B cell (primary cell): ENCODE data around the gene ADRB2. TPM values are rescaled to one million over a fixed set of nuclear protein-coding genes. Genes with fewer than 3 reads are reported as not detected.

Source experiments
- ATAC-seq: fragments of 200-7000 bp; cut with Tn5 transposase; one replicate; pipeline ENCODE4 v1.10.0; 2021; ENCODE audit warnings: low read depth, mild to moderate bottlenecking, moderate number of reproducible peaks, moderate library complexity
- CTCF ChIA-PET: fragments of 350-600 bp; sonication (Branson Sonifier 250); formaldehyde crosslinking; loops from one replicate; lab custom pipeline; 2021; ENCODE audit warnings: antibody characterized with exemption, inconsistent platforms; lab: Charles Lee
- POLR2A ChIA-PET: fragments of 350-600 bp; sonication (Branson Sonifier 250); formaldehyde crosslinking; loops from one replicate; lab custom pipeline; 2021; ENCODE audit warnings: antibody characterized with exemption; lab: Charles Lee
- DNase-seq: peaks from one replicate; pipeline ENCODE4 v3.0.0; 2013
- H2AFZ ChIP-seq: 2 replicates; pipeline ENCODE4 v1.6.1; 2012; ENCODE audit warnings: mild to moderate bottlenecking, low read depth, low read length; ENCODE audit not compliant: insufficient read depth, poor library complexity, severe bottlenecking
- H3K27ac ChIP-seq, 2 donors: 1 replicate in 1 of 2; 2 replicates in 1 of 2; pipeline ENCODE4 v1.5.1; 2012 to 2013; ENCODE audit warnings: low read length in 2 of 2, mild to moderate bottlenecking in 2 of 2, moderate library complexity in 1 of 2
- H3K27me3 ChIP-seq, 4 experiments: fragments of 200-600 bp in 1 of 4; sonication (generic) in 1 of 4; replicated peaks in 1 of 4; 1 replicate in 2 of 4; 2 replicates in 2 of 4; pipeline versions ENCODE4 v1.6.1 to v1.7.0; 2013 to 2016; ENCODE audit warnings: low read length in 3 of 4, mild to moderate bottlenecking in 2 of 4, mixed read lengths in 1 of 4, moderate library complexity in 1 of 4; ENCODE audit not compliant: insufficient read depth in 4 of 4, control insufficient read depth in 3 of 4; ENCODE audit errors: control extremely low read depth in 1 of 4
- H3K36me3 ChIP-seq, 2 experiments: replicated peaks in 1 of 2; 1 replicate in 1 of 2; 2 replicates in 1 of 2; pipeline versions ENCODE4 v1.6.1 to v1.7.1; 2013; ENCODE audit warnings: low read length in 1 of 2; ENCODE audit not compliant: insufficient read depth in 2 of 2, control insufficient read depth in 1 of 2; ENCODE audit errors: control extremely low read depth in 1 of 2, extremely low read depth in 1 of 2
- H3K4me1 ChIP-seq, 2 donors: fragments of 200-600 bp in 1 of 2; sonication (generic) in 1 of 2; 1 replicate in 1 of 2; 2 replicates in 1 of 2; pipeline versions ENCODE4 v1.5.1 to v1.6.1; 2013 to 2017; ENCODE audit warnings: low read length in 2 of 2; ENCODE audit not compliant: control insufficient read depth in 2 of 2, insufficient read depth in 2 of 2
- H3K4me2 ChIP-seq: replicated peaks from 2 replicates; pipeline ENCODE3; 2012; ENCODE audit warnings: mild to moderate bottlenecking, low read depth, low read length; ENCODE audit not compliant: poor library complexity, severe bottlenecking
- H3K4me3 ChIP-seq, 5 experiments: fragments of 200-600 bp in 1 of 5; sonication (generic) in 1 of 5; 1 replicate in 3 of 5; 2 replicates in 2 of 5; pipeline versions ENCODE4 v1.5.1 to v1.7.0; 2011 to 2016; ENCODE audit warnings: low read length in 4 of 5, mild to moderate bottlenecking in 4 of 5, low read depth in 2 of 5, control low read depth in 1 of 5, moderate library complexity in 1 of 5; ENCODE audit not compliant: insufficient read depth in 1 of 5; ENCODE audit errors: control extremely low read depth in 1 of 5, extremely low read depth in 1 of 5
- H3K79me2 ChIP-seq: fragments of 200-600 bp; sonication (generic); one replicate; pipeline ENCODE4 v1.6.0; 2016; ENCODE audit warnings: low read length; ENCODE audit not compliant: control insufficient read depth, insufficient read depth
- H3K9ac ChIP-seq: fragments of 200-600 bp; sonication (generic); 2 replicates; pipeline ENCODE4 v1.6.1; 2017; ENCODE audit warnings: mild to moderate bottlenecking, low read length, moderate library complexity
- H3K9me3 ChIP-seq, 3 donors: one replicate each; pipeline versions ENCODE4 v1.6.1 to v1.7.1; 2013; ENCODE audit warnings: low read length in 2 of 3; ENCODE audit not compliant: control insufficient read depth in 2 of 3, insufficient read depth in 1 of 3; ENCODE audit errors: control extremely low read depth in 1 of 3
- H4K20me1 ChIP-seq: 2 replicates; pipeline ENCODE4 v1.6.0; 2012; ENCODE audit warnings: mild to moderate bottlenecking, low read length; ENCODE audit not compliant: insufficient read depth, control insufficient read depth, poor library complexity, severe bottlenecking
- H3K27ac Mint-ChIP-seq: one replicate; pipeline ENCODE4 v1.8.0; 2021; ENCODE audit warnings: mixed read lengths
- H3K27me3 Mint-ChIP-seq: one replicate; pipeline ENCODE4 v1.8.0; 2021; ENCODE audit warnings: mixed read lengths
- H3K4me1 Mint-ChIP-seq: one replicate; pipeline ENCODE4 v1.8.0; 2021; ENCODE audit warnings: mixed read lengths
- H3K4me3 Mint-ChIP-seq: one replicate; pipeline ENCODE4 v1.8.0; 2021; ENCODE audit warnings: mixed read lengths
- H3K9me3 Mint-ChIP-seq: one replicate; pipeline ENCODE4 v1.8.0; 2022; ENCODE audit warnings: mixed read lengths; ENCODE audit not compliant: insufficient read depth
- CTCF ChIP-seq: fragments of 200-600 bp; IDR thresholded peaks from one replicate; pipeline ENCODE4 v1.8.0; 2022; ENCODE audit warnings: antibody characterized with exemption, mild to moderate bottlenecking
- EZH2 ChIP-seq: IDR thresholded peaks from 2 replicates; pipeline ENCODE4 v1.6.1; 2012; ENCODE audit warnings: borderline replicate concordance, low read depth, mild to moderate bottlenecking, moderate library complexity, low read length; ENCODE audit not compliant: insufficient read depth, poor library complexity, severe bottlenecking
- whole genome bisulfite sequencing: methylation state at CpG from one replicate; pipeline ENCODE4 v1.1.5; 2013; ENCODE audit warnings: missing lambda C conversion rate; ENCODE audit not compliant: insufficient coverage; 5-methylcytosine and 5-hydroxymethylcytosine counted together
- intact Hi-C: fragments of 100-400 bp; cut with micrococcal nuclease; formaldehyde crosslinking; loops from one replicate; pipeline ENCODE4 v1.10.0; 2022
- polyA plus RNA-seq: library from polyadenylated mRNA; depleted of rRNA; stranded (reverse); fragments of >200 nt; gene quantifications from 2 replicates; pipeline ENCODE4 v1.2.3, GENCODE V29; 2012
- total RNA-seq, 2 donors: library from RNA; stranded (reverse); fragments of 120-200 nt in 1 of 2; gene quantifications; 1 replicate in 1 of 2; 2 replicates in 1 of 2; pipeline versions ENCODE4 v1.2.3 to v1.2.4, GENCODE V29; 2013 to 2022

The ADRB2 gene
- total and polyA plus RNA-seq, 2 donors (not counting 1 experiment from before 2014, with no cell fraction given) = 6.0 to 12.4 TPM

- Histone ChIP-seq H3K27ac (no peak overlapping the region), H2AFZ (no peak overlapping the region), H3K4me2 (no peak overlapping the region), H3K4me1 (peaks cover 35 to 46% of the 10 kb centered on the region in 2 donors), H3K79me2 (peaks cover 98% of the 10 kb centered on the region), H3K27me3 (no peaks in the 10 kb centered on the region), H3K36me3 (no peaks in the 10 kb centered on the region), H4K20me1 (no peaks in the 10 kb centered on the region), H3K9ac (no peak overlapping the region), H3K9me3 (peaks cover 0 to 1% (median 0%) of the 10 kb centered on the region in 3 donors), H3K4me3 (no peak overlapping the region)
- ATAC-seq = no peak
- intact Hi-C loops = loop anchor here (10.0 kb wide), 1 partner anchor 505 kb away; the partner anchor contains the start of gene GRPEL2
- WGBS = 30% methylated on average over 3 of the region's 4 CpGs
- H3K4me3 Mint-ChIP-seq = no peak overlapping the region
- H3K4me1 Mint-ChIP-seq = peaks cover 51% of the 10 kb centered on the region
- CTCF ChIA-PET = interaction anchor here (0.9 to 1.9 kb wide), 2 partner anchors 12 to 109 kb away, joined by 4 to 5 read pairs; no protein-coding TSS in a partner anchor
- H3K9me3 Mint-ChIP-seq = no peaks in the 10 kb centered on the region
- DNase-seq = no peak
- no peaks in the 10 kb centered on the region for H3K27me3 Mint-ChIP-seq
- TF ChIP-seq CTCF (no peak), EZH2 (no peak)
- no peak overlapping the region for H3K27ac Mint-ChIP-seq
- POLR2A ChIA-PET = no interaction called here
Measured at GRCh38 chr5:148839960-148840359, 13.5 kb downstream of the ADRB2 start.

GRCh38 chr5:148840531-148840930, 14.1 kb downstream of the ADRB2 start:
- ChIA-PET CTCF (interaction anchor here (1.9 kb wide), 1 partner anchor 110 kb away, joined by 5 read pairs; no protein-coding TSS in a partner anchor), POLR2A (no interaction called here)
- H3K4me3 ChIP-seq = no peak overlapping the region
- peaks cover 0 to 1% (median 0%) of the 10 kb centered on the region in 3 donors for H3K9me3 ChIP-seq
- H3K27me3 ChIP-seq = no peaks in the 10 kb centered on the region
- intact Hi-C loops = no loop called here
- no peak overlapping the region for H3K9ac ChIP-seq
- no peak overlapping the region for H3K27ac ChIP-seq
- TF ChIP-seq EZH2 (no peak), CTCF (no peak)
- no peak overlapping the region for H3K4me2 ChIP-seq
- H3K79me2 ChIP-seq = peaks cover 93% of the 10 kb centered on the region
- Mint-ChIP-seq H3K27me3 (no peaks in the 10 kb centered on the region), H3K4me3 (no peak overlapping the region), H3K9me3 (no peaks in the 10 kb centered on the region), H3K27ac (no peak overlapping the region), H3K4me1 (peaks cover 46% of the 10 kb centered on the region)
- no peak for ATAC-seq
- H3K36me3 ChIP-seq = no peaks in the 10 kb centered on the region
- WGBS = no CpG with 5 or more reads among the region's 1 CpG
- H2AFZ ChIP-seq = no peak overlapping the region
- no peaks in the 10 kb centered on the region for H4K20me1 ChIP-seq
- peaks cover 29 to 41% of the 10 kb centered on the region in 2 donors for H3K4me1 ChIP-seq
- DNase-seq = no peak
